Stimulated activated CD8-positive, alpha-beta memory T cell treated with anti-CD3 and anti-CD28 coated beads, Interleukin-15, amount 100 ng/mL, for 4 hours (primary cell): ENCODE data around the gene ATP10A.
A peak's percentile ranks its signal among the peaks of the same experiment; 100 is the strongest.
"Not testable (repeated sequence)": the region's sequence is repeated elsewhere in the genome, so short reads cannot be mapped to it uniquely, and the experiment has no call there.

Experiments used
- DNase-seq, 2 donors: peaks; one replicate each; pipeline ENCODE4 v3.0.0-alpha.2; 2020; ENCODE audit warnings: low read depth in 2 of 2

The ATP10A gene

DNA sequence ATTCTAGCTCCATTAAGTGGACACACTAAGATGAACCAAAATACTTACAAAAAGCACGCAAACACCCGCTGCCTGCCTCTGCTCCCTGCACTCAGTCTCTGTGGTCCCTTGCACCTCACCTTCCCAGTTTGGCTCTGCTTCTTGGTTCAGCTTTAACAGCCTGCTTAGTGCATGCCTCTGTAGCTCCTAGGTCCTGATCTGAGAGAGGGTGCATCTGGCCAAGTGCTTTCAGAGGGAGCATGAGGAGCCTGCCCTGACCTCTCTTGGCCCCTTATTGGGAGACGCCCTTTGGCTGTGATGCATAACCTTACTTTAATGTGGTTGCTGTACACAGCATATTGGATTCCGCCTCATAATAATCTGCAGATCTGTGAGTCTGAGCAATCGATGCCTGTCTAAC, 21.2 kb upstream of the ATP10A start:
- no peak for DNase-seq

DNA sequence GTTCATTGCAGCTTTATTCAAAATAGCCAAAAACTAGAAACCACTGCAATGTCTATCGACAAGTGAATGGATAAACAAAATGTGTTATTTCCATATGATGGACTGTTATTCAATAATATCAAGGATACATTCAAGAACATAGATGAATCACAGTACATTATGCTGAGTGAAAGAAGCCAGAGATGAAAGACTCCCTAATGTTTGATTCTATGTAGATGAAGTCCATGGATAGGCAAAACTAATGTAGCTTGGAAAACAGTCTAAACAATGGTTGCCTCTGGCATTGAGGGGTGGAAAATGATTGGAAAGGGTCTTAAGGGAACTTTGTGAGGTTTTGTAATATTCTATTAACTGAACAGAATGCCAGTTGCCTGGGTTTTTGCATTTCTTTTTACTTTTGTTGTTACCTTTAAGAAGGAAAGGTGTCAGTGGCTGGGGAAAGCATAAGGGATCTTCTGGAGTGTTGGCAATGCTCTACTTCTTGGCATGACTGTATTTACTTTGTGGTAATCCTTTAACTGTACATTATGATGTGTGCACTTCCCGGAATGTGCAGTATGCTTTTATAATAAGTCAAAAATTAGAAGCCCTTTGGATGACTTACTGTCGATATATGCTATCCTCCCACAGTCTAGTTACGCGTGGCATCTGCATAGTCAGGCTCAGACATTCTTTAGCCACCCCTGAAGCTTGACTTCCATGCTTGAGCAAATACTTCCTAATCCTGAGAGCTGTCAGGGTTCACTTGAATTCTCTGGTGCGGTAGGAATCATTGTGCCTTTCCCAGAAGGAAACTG, 20.5 kb upstream of the ATP10A start:
- no peak for DNase-seq

GRCh38 chr15:25882466-25882865, 19.3 kb upstream of the ATP10A start:
- DNase-seq: no peak

- not testable (repeated sequence) for DNase-seq
These were observed 17.8 kb upstream of the ATP10A start for GRCh38 chr15:25880877-25881276.

DNA sequence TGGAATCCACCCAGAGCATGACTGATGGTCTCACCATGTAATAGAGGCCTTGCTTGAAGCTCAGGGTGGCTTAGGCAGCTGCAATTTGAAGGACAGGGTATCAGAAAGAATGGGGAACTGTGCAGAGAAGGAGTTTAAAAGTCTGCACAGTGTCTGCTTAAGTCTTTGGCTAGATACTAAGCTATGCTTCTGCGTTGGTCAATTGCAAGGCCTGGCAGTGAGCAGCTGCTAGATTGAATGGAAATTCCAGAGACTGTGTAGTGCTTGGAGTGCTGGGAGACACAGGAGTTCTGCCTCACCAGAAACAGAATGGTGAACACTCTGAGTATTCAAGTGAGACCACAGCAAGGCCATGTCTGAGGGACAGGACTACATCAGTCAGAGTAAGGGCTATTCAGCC, 17.3 kb upstream of the ATP10A start:
- no peak for DNase-seq

DNA sequence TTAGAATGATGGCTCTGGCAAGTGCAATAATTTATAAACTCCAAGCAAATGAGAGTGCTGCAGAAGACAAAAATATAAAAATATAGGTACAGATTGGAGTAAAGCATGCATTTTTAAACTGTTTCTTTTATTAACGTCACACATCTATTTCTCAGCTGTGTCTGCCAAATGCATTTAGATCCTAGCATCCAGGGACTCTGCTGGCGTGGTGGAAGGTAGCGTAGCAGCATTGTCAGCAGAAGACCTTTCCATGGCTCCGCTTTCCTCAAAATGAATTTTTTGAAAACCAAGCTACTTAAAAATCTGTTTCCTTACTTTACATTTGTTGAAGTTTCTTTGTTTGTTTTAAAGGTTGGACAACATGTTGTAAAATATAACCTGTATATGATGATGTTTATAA, 16.3 kb upstream of the ATP10A start:
- no peak for DNase-seq

DNA sequence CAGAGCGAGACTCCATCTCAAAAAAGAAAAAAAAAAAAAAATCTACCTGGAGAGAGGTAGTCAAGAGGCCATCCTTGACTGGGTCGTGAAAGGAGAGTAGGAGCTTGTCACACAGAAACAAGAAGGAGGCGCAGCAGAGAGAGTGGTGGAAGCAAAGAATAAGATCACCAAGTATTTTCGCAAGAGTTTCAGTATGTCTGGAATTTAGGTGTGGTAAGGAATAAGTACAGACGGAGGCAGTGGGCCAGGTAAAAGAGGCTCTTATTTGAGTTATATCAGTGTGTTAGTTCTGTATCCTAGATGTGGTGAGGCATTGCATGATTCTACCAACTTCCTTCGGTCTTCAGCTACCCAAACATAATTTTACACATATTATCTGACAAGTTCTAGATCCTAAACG, 14.6 kb upstream of the ATP10A start:
- DNase-seq: no peak

DNA sequence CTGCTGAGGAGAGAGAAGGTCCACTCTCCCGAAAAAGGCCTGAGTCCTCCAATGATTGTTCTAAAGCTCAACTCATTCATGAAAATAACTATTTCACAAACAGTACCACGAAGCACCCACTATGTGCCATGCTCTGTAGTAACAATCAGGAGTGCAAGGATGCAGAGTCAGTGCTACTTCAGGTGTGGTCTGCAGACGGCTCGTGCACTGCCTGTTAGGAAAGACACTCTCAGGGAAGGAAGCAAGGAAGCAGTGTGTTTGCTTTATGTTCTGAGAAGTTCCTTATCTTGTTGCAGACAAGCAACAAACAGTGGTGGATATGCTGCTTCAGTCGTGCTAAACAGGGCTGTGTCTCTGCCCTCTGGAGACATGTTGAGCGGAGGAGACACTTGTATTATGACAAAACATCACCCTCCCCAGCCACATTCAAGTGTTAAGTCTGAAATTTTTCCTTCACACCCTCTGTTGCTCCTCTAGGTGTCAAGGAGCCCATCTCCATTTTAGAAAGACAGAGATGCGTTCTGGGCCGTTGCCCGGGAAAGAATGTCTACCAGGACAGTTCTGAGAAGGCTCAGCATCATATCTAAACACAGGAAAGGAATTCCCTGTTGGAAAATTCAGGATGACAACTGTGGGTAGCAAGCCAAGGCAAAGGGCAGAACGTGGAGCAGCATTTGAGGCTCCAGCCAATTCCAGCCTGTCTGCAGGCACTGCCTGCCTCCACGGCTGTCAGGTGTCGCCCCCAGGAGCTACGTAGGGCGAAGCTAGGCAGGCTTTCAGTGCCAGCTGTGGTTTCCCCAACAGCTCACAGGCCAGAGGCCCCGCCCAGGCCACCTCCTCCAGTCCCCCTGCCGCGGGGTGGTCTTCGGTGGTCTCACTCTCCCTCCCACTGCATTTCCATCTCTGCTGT, 13.4 kb upstream of the ATP10A start:
- no peak for DNase-seq

DNA sequence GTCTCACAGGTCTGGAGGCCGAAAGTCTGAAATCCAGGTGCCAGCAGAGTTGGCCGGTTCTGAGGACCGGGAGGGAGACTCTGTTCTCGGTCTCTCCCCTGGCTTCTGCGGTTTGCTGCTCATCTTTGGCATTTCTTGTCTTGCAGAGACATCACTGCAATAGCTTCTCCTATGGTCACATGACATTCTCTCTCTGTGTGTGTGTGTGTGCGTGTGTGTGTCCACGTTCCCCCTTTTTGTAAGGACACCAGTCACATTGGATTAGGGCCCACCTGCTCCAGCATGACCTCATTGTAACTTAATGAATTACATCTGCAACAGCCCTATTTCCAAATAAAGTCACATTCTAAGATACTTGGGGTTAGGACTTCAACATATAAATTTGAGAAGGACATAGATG, 12.4 kb upstream of the ATP10A start:
- DNase-seq: no peak

GRCh38 chr15:25874379-25874778, 11.3 kb upstream of the ATP10A start:
- no peak for DNase-seq

- DNase-seq: no peak
These were observed 8.3 kb upstream of the ATP10A start for GRCh38 chr15:25871403-25871802.

GRCh38 chr15:25870938-25871337, 7.8 kb upstream of the ATP10A start:
- no peak for DNase-seq

DNA sequence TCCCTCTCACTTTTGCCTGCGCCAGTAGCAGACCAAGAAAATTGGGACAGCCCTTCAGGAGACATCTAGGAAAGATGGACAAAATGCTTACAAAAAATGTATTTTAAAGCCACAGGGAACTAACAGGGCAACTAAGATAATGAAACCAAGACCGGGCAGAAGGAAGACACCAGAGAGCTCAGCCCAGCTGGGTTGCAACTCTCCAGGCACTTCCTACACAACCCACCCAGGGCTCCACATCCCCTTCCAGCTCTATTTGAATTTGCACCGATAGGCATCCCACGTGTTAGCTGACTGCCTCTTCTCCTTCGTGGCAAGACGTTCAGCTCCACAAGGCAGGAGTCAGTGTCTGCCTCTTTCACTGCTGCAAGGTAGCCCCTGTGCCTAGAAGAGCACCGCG, 6.6 kb upstream of the ATP10A start:
- DNase-seq: no peak

GRCh38 chr15:25866874-25867273, 3.7 kb upstream of the ATP10A start:
- DNase-seq: no peak

GRCh38 chr15:25866251-25866650, 3.1 kb upstream of the ATP10A start:
- no peak for DNase-seq

DNA sequence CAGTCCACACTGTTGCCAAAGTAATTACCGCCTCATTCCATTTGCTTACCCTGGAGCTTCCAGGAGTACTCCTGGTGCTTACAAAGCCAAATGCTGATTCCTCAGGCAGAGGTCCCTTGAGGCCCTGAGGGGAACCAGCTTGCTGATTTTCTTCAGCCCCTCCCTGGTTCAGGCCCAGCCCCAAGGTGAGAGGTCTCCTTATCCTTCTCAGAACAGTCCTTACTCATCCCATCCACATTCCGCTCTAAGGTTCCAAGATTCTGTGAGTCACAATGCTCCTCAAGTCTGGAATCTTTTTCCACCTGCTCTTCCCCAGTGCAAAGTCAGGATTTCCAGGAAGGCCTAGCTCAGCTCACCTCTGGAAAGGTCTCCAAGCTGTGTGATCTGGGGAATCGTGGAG, 1.8 kb upstream of the ATP10A start:
- no peak for DNase-seq

GRCh38 chr15:25863968-25864580, 947 bp upstream of the ATP10A start:
- no peak for DNase-seq

- peak in 1 of 2 donors; percentile 36 for DNase-seq
These were observed 536 bp downstream of the ATP10A start for GRCh38 chr15:25862472-25863110.

DNA sequence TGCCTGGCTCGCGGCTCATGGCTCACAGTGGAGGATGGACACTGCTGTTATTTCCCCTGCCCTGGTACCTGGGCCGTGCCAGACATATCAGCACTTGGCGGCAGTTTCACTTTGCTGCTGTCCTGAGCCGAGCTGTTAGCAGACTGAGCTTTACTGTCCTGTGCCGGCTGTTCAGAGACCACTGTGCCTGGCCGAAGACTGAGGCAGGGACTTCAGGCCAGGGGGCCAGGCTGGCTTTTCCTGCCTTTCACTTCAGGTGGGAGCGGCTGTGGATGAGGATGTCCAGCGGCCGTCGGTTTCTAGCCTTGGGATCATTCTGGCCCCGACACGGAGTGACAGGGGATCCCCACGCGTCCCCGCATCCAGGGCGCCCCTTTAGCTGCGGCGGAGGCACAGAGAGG, 1.1 kb downstream of the ATP10A start:
- no peak for DNase-seq

DNA sequence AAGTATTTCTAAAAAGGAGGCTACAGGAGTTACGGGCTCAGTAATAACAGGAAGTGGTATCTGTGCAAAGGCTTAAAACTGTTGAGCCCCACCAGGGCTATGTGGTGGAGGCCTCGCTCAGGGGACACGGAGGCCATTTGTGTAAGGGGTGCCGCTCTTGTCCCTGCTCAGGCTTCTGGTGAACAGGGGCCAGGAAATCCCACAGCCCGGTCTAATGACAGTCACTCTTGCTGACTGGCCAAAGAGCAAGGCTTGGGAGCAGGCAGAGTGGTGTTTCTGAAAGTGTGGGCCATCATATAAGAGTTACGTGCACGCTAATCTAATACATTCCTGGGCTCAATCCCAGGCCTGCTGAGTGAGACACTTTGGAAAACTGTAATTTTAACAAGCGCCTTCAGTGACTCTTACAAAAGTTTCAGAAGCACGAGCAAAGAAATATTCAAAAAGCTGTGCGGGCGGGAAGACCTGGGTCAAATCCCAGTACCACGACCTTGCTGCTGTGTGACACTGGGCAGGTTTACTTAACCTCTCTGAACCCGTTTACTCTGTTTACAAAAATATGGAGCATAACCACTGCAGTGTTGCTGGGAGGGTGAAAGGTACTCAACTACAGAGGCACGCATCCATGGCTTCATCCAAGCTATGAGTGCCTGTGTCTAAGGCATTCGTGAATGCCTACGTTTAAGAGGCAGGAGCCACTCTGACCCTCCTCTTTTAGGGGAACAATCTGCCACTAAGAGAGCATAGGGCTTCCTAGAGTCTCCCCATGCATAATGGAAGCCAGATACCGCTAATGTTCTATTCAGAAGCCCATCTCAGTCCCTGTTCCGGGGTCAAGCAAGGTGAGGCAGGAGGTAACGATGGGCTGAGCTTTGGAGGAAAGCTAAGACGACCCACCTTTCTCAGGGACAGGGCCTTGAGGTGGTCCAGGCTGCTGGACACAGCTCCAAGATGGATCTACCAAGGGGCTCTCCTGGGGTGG, 2.0 kb downstream of the ATP10A start:
- no peak for DNase-seq
